SHP77 treated with DMSO at 0.1 percent for 48 hours (cell line): Measurements from ENCODE around the gene ADPRS.

ENCODE experiments used
- DNase-seq: peaks from one replicate; lab custom pipeline; 2025; lab: John Stamatoyannopoulos, UW

Gene ADPRS

DNA sequence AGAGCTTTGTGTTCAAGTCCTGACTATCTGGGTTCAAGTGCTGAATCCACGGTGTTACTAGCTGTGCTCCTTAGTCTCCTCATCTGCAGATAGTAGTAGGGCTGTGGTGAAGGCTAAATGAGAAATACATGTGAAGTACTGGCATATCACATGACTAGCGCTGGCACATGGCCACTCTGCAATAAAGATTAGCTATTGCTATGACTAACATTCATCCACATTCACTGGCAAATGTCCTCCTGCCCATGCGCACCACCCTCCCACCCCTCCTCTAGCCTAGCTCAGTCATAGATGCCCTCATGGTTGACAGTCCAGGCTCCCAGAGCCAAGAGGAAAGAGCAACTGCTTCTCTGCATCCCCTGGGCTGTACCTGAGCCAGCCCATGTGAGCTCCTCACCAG lies 44.8 kb downstream of the ADPRS start:
- DNase-seq, result peak; percentile 19

DNA sequence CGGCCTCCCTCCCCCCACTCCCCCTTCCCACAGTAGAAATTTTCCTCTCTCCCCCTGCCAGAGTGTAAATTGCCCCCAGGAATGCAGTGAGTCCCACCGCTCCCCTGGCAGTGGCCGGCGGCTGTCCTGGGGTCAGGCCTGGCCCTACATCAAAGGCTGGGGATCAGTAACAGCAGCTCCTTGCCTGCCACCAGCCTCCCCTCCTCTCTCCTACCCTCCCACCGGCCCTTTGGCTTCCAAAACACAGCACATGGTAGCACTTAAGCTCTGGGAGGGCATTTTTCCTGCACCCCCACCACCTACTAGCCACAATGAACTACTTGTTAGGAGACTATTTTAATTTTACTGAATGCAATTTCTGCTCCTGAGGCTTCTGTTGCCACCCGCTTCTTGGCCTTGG lies 45.3 kb downstream of the ADPRS start:
- no peak for DNase-seq

DNA sequence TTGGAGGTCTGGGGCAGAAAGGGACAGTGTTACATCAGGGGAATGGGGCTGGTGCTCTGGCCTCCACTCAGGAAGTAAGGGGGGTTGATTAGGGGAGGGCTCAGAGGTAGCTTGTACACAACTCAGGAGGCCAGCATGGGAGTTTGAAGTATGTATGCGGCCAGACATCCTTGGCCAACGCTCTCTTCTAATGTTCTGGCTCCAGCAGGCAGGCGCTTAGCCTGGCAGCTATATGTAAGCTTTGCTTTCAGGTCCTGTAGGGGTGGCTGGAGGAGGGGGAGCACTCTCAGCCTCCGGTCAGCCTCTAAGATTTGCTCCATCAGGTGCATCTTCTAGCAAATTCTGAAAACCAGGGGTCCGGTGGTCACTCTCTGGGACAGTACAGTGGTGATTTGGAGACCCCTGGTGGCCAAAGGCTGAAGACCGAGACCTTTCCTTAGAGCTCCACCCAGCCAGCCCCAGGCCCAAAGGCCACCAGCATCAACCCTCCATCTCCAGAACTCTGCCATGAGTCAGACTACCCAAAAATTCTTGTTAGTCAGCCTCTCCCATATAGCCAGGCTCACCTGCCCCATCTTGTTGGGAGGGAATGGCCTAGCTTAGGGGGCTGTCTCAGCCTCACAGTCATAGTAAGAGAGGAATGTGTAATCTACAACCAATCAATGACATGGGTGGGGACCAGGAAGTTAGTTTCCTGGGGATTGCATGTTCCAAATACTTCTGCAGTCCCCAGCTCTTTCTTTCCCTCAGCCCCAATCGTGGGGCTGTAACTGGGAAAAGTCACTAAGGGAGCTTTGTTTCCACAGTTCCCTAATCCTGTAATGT lies 46.0 kb downstream of the ADPRS start:
- DNase-seq, result peak; percentile 3

DNA sequence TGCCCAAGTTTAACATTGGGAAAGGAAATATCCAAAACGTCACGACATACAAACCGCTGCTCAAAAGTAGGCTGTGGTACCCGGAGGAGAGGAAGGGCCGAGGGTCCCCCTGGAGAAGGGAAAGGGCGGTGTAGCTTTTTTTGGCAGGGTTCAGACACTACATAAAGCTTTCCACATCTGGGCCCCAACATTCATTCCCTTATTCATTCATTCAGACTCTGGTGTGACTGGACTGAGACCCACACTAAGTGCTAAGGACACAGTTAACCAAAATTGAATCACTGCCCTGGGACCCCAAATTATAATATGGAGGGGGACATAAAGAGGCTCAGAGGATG lies 46.6 kb downstream of the ADPRS start:
- DNase-seq, result no peak

DNA sequence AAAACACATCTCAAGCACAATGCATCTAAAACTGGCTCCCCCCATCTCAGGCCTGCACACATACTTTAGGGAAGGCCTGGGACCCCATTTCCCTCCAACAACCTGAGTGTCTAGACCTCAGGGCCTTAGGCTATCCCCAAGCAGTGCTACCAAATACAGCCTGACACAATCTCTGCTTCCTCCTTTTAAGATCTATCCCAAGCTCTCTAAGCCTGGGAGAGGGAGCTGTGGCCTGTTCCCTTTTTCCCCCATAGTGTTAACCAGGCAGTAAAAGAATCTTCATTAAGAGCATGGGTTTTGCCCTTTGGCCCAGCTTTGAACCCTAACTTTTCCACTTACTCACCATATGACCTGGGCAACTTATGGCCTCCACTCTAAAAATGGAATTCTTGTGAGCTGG lies 47.1 kb downstream of the ADPRS start:
- DNase-seq, result no peak

DNA sequence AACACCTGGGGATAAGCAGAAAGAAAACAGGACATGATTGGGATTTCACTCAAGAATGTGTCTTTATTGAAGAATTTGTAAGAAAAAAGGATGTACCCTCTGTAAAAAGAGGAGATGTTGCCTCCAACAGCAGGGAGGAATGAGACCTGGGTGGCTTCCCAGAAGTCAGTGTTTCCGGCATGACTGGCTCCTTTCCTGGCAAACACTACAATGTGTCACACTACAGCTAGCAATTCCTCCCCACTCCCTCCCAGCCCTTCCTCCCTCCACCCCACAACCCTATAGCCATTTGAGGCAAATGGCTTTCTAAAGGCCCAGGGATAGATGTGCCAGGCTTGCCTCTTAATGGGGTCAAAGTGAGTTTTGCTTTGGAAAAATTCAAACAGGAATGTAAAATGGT lies 47.8 kb downstream of the ADPRS start:
- no peak for DNase-seq

DNA sequence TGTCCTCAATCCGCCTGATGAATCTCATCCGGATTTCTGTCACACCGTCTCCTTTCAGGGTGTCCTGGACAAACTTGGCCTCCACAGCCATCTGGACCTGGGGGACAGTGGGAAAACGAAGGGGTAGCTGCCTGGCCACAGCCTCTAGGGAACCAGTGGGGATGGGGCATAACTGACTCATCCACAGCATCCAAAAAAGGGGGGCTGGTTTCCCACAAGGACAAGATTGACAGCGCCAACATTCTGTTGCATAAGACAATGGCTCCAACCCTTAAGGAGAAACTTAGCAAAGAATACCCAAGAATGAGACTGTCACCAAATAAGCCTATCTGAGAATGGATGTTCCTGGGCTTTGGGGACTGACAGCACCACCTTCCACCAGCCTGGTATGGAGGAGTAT lies 48.5 kb downstream of the ADPRS start:
- no peak for DNase-seq

DNA sequence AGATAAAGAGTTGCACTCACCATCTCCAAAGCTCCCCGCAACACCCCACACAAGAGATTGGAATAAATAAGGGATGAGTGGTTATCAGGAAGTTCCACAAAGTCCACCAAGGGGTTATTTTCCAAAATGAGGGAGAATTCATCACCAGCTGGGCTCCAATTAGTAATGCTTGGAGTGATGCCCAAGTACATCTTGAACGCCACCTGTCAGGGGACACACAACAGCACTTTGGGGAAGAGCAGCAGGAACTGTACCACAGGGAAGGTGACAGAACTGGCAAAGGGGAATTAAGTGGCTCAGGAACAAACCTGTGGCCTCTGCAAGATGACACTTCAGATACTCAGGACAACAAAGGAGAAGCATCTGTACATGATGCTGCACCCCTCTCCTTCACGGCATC lies 49.1 kb downstream of the ADPRS start:
- DNase-seq, result no peak

DNA sequence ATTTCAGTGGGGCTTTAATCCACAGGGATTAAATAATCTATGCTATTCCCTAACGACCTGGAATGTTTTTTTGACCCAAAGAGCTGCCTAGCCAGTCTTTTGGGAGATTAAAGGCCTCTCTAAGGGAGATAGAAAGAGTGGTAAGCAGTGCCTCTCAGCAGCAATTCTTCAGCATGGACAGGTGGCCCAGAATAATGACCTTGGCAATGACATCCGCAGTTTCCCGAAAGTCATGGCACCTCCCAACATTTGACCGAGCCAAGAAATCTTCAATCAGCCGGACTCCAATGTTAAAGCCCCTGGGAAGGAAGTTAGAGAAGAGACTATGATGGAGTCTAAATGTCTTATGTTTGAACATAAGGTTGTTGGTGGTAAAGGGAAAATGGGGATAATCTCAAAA lies 50.8 kb downstream of the ADPRS start:
- DNase-seq, result no peak

DNA sequence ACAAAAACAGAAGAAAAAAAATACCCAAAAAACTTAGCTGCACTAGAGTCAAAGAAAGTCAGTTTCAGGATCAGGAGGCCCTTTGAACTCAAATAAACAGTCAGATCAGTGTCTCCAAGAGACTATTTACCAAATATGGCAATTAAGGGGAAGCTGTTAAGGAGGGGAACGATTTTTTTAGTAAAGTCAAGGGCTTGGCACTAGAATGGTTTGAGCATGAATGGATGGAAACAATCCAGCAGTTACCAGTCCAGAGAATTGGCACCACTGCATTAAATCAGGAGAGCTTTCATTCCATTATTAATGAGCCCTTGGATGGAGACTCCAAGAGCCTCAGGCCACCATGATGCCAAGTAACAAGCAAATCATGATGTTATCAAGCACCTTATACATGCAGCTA lies 53.4 kb downstream of the ADPRS start:
- no peak for DNase-seq

DNA sequence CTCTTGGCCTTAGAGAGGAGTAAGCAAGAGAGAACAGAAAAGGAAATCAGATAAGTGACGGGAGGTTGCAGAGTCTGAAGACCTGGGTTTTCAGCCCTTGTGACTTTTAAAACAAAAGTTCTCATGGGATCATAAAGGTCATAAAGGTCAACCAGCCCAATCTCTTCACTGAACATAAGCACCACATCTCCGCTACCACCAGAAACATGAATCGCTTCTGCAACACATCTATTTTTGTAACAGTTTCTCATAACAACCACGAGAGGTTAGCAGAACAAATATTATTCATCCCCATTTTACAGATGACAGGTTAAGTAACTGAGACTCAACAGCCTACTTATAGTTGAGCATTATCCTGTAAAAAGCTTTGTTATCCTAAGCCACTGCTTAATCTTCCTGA lies 54.7 kb downstream of the ADPRS start:
- DNase-seq, result no peak
